ENCODE results near the gene RPL13.

RPL13 gene

GRCh38 chr16:89560378-89561141 lies at the start of gene RPL13:
Gene RPL13 (plus strand): TSS chr16:89560682. CDS start chr16:89560960, 278 bp downstream.
- peak; percentile 94 for DNase-seq

- no peak for DNase-seq
Measured at GRCh38 chr16:89511374-89511773, 49.1 kb upstream of the RPL13 start.

- DNase-seq: no peak
Measured at GRCh38 chr16:89512453-89512852, 48.0 kb upstream of the RPL13 start.

- no peak for DNase-seq
Measured at GRCh38 chr16:89517128-89517527, 43.4 kb upstream of the RPL13 start.

GRCh38 chr16:89519881-89520280 lies 40.6 kb upstream of the RPL13 start:
- DNase-seq: no peak

GRCh38 chr16:89522287-89522686 lies 38.2 kb upstream of the RPL13 start:
- no peak for DNase-seq

- DNase-seq: no peak
Measured at GRCh38 chr16:89523680-89524344, 36.7 kb upstream of the RPL13 start.

- no peak for DNase-seq
Measured at GRCh38 chr16:89525146-89525913, 35.2 kb upstream of the RPL13 start.

GRCh38 chr16:89529097-89529496 lies 31.4 kb upstream of the RPL13 start:
- DNase-seq: no peak

- no peak for DNase-seq
Measured at GRCh38 chr16:89530401-89531381, 29.8 kb upstream of the RPL13 start.

- DNase-seq: no peak
Measured at GRCh38 chr16:89531821-89532526, 28.5 kb upstream of the RPL13 start.

GRCh38 chr16:89534252-89534756 lies 26.2 kb upstream of the RPL13 start:
- DNase-seq: peak; percentile 76

- no peak for DNase-seq
Measured at GRCh38 chr16:89536371-89536770, 24.1 kb upstream of the RPL13 start.

- DNase-seq: no peak
Measured at GRCh38 chr16:89536886-89537548, 23.5 kb upstream of the RPL13 start.

GRCh38 chr16:89537549-89537925 lies 22.9 kb upstream of the RPL13 start:
- no peak for DNase-seq

GRCh38 chr16:89538286-89538685 lies 22.2 kb upstream of the RPL13 start:
- DNase-seq: no peak

GRCh38 chr16:89540557-89540956 lies 19.9 kb upstream of the RPL13 start:
- DNase-seq: no peak

- DNase-seq: no peak
Measured at GRCh38 chr16:89541792-89542191, 18.7 kb upstream of the RPL13 start.

GRCh38 chr16:89544113-89544512 lies 16.4 kb upstream of the RPL13 start:
- no peak for DNase-seq

- DNase-seq: no peak
Measured at GRCh38 chr16:89544713-89545043, 15.8 kb upstream of the RPL13 start.

Measured in CD4-positive, alpha-beta T cell treated with Interleukin-15 for 1 hour (primary cell).